ENCODE results near the gene C19orf25.
A peak's percentile ranks its signal among the peaks of the same experiment; 100 is the strongest.

The C19orf25 gene

DNA sequence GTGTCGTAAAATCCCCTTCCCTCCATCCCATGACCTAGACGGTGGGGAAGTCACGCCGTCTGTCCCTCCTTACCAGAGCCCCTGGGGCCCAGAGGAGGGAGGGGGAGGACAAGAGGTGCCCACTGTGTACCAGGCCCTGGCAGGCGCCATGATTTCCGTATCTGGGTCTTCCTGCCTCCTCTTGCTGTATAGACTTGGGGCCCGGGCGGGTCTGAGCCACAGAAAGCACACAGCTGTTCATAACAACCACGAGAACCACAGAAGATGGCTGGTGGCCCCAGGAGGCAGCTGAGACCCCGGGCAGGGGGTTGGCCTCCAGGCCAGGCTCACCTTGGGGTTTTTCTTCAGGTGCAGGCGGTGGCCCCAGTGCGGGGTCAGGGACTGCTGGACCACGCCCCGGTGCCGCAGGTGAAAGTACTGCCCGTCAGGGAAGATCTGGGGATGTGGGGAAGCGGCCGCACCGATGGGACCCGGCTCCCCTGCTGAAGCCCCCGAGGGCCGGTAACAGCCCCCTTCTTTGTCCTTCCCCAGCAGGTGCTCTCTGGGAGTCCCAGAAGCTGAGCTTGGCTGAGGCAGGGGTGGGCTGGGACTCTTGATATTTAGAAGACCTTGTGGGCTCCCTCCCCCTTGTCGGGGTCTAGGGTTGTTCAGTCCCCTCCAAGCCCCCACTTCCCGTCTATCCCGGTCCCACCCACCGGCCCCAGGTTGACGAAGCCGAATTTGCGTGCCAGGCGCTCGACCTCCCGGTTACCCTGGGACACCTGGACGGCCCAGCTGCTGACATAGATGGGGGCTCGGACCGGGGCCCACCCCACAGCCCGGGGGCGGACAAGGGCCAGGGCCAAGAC, 10.7 kb upstream of the C19orf25 start:
- H3K36me3 ChIP-seq (ENCODE audit: insufficient read depth, low read length): no peaks in the 10 kb centered on the region
- peak overlapping the region; percentile 78 for H2AFZ ChIP-seq (ENCODE audit: low read depth, low read length)
- no peaks in the 10 kb centered on the region for H3K9me3 ChIP-seq (ENCODE audit: insufficient read depth, low read length, severe bottlenecking)
- peak overlapping the region; percentile 43 to 61; a peak in 3 of 4 replicates for H3K4me3 ChIP-seq (ENCODE audit: low read depth in 1 of 2, low read length in 2 of 2)
- TF ChIP-seq EZH2 (IDR thresholded peaks at IDR 0.05; ENCODE audit: borderline replicate concordance, low read depth, low read length, severe bottlenecking): no peak
- TF ChIP-seq, protein P1, sequence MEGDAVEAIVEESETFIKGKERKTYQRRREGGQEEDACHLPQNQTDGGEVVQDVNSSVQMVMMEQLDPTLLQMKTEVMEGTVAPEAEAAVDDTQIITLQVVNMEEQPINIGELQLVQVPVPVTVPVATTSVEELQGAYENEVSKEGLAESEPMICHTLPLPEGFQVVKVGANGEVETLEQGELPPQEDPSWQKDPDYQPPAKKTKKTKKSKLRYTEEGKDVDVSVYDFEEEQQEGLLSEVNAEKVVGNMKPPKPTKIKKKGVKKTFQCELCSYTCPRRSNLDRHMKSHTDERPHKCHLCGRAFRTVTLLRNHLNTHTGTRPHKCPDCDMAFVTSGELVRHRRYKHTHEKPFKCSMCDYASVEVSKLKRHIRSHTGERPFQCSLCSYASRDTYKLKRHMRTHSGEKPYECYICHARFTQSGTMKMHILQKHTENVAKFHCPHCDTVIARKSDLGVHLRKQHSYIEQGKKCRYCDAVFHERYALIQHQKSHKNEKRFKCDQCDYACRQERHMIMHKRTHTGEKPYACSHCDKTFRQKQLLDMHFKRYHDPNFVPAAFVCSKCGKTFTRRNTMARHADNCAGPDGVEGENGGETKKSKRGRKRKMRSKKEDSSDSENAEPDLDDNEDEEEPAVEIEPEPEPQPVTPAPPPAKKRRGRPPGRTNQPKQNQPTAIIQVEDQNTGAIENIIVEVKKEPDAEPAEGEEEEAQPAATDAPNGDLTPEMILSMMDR (IDR thresholded peaks at IDR 0.05; ENCODE audit: borderline replicate concordance, extremely low read depth, low read length, poor library complexity, severe bottlenecking): no peak
- ATAC-seq (ENCODE audit: insufficient read depth, low read depth): peak; percentile 16
- H3K4me1 ChIP-seq (ENCODE audit: insufficient read depth, low read length): peaks cover 29% of the 10 kb centered on the region
- DNase-seq: peak; percentile 71
- H3K27me3 ChIP-seq (ENCODE audit: insufficient read depth, low read length, poor library complexity): no peaks in the 10 kb centered on the region
- peak overlapping the region; percentile 77 for H3K27ac ChIP-seq (ENCODE audit: low read length)
- H4K20me1 ChIP-seq (ENCODE audit: insufficient read depth, low read length): no peaks in the 10 kb centered on the region
- H3K4me2 ChIP-seq (ENCODE audit: insufficient read depth, low read length): peak overlapping the region; percentile 85
- no peaks in the 10 kb centered on the region for H3K79me2 ChIP-seq (ENCODE audit: insufficient read depth, low read length)
- H3K9ac ChIP-seq (ENCODE audit: low read depth, low read length): peak overlapping the region; percentile 71

DNA sequence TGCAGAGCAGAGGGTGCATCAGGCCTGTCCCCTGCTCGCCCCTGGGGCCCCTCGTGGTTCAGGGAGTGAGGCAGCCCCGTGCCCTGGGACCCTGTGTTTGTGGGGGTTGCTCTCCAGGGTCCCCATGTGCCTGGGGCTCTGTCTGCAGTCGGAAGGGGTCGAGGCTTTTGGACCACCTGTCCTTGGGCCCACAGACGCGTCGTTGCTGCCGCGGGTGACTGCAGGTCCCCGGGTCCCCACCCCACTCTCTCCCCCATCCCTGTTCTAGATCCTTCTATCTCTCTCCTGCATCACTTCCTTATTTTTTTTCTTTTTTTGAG, 9.2 kb upstream of the C19orf25 start:
- H3K4me1 ChIP-seq (ENCODE audit: insufficient read depth, low read length): peaks cover 29% of the 10 kb centered on the region
- no peak overlapping the region for H3K4me3 ChIP-seq (ENCODE audit: low read depth in 1 of 2, low read length in 2 of 2)
- H4K20me1 ChIP-seq (ENCODE audit: insufficient read depth, low read length): no peaks in the 10 kb centered on the region
- ATAC-seq (ENCODE audit: insufficient read depth, low read depth): no peak
- no peaks in the 10 kb centered on the region for H3K79me2 ChIP-seq (ENCODE audit: insufficient read depth, low read length)
- no peaks in the 10 kb centered on the region for H3K9me3 ChIP-seq (ENCODE audit: insufficient read depth, low read length, severe bottlenecking)
- H3K27ac ChIP-seq (ENCODE audit: low read length): no peak overlapping the region
- H3K9ac ChIP-seq (ENCODE audit: low read depth, low read length): no peak overlapping the region
- TF ChIP-seq, protein P1 (IDR thresholded peaks at IDR 0.05; ENCODE audit: borderline replicate concordance, extremely low read depth, low read length, poor library complexity, severe bottlenecking): no peak
- no peak for TF ChIP-seq EZH2 (IDR thresholded peaks at IDR 0.05; ENCODE audit: borderline replicate concordance, low read depth, low read length, severe bottlenecking)
- no peaks in the 10 kb centered on the region for H3K27me3 ChIP-seq (ENCODE audit: insufficient read depth, low read length, poor library complexity)
- H3K4me2 ChIP-seq (ENCODE audit: insufficient read depth, low read length): no peak overlapping the region; the same call in 1 of the 2 replicates
- no peak for DNase-seq
- no peaks in the 10 kb centered on the region for H3K36me3 ChIP-seq (ENCODE audit: insufficient read depth, low read length)
- H2AFZ ChIP-seq (ENCODE audit: low read depth, low read length): no peak overlapping the region

DNA sequence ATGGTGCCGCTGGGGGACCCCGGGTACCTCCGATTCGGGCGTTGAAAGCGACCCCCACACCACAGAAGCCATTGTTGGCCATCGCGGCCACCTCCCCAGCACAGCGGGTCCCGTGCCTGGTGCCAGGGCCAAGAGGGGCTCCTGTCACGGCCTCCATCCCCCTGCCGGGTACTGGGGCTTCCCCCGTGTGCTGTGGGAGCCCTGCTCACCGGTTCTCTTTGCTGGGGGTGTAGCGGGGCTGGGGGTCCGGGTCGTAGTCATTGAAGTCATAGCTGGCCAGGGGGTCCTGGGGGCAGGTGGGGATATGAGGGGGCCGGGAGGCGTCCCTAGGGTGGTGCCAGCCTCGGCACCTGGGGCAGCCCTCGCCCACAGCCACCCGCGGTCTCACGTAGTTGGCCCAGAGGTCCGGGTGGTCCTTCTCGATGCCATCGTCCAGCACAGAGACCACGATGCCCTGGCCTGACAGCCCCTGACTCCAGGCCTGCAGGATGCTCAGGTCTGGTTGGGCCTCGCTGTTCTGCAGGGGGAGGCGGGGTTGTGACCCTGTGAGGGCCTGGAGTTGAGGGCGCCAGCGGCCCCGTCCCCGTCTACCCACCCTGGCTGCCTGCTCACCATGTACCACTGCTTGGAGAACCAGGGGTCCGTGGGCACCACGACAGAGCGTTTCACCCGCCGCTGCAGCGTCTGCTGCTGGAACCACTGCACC, 8.7 kb upstream of the C19orf25 start:
- ATAC-seq (ENCODE audit: insufficient read depth, low read depth) (no peak), DNase-seq (peak; percentile 34)
- Histone ChIP-seq H3K9ac (ENCODE audit: low read depth, low read length) (no peak overlapping the region), H4K20me1 (ENCODE audit: insufficient read depth, low read length) (no peaks in the 10 kb centered on the region), H3K4me1 (ENCODE audit: insufficient read depth, low read length) (peaks cover 29% of the 10 kb centered on the region), H3K4me3 (ENCODE audit: low read depth in 1 of 2, low read length in 2 of 2) (no peak overlapping the region), H3K4me2 (ENCODE audit: insufficient read depth, low read length) (no peak overlapping the region; the same call in 1 of the 2 replicates), H3K9me3 (ENCODE audit: insufficient read depth, low read length, severe bottlenecking) (no peaks in the 10 kb centered on the region), H3K27ac (ENCODE audit: low read length) (no peak overlapping the region), H3K79me2 (ENCODE audit: insufficient read depth, low read length) (no peaks in the 10 kb centered on the region), H3K27me3 (ENCODE audit: insufficient read depth, low read length, poor library complexity) (no peaks in the 10 kb centered on the region), H2AFZ (ENCODE audit: low read depth, low read length) (no peak overlapping the region), H3K36me3 (ENCODE audit: insufficient read depth, low read length) (no peaks in the 10 kb centered on the region)
- TF ChIP-seq, protein P1 (IDR thresholded peaks at IDR 0.05; ENCODE audit: borderline replicate concordance, extremely low read depth, low read length, poor library complexity, severe bottlenecking): no peak
- no peak for TF ChIP-seq EZH2 (IDR thresholded peaks at IDR 0.05; ENCODE audit: borderline replicate concordance, low read depth, low read length, severe bottlenecking)
